Skeletal muscle satellite cell (primary cell): Measurements from ENCODE around the gene SCIMP.

Source experiments
- H3K27me3 ChIP-seq: 2 replicates; pipeline ENCODE4 v1.7.0; 2013; ENCODE audit warnings: low read length; ENCODE audit not compliant: control insufficient read depth, insufficient read depth
- H3K36me3 ChIP-seq: 2 replicates; pipeline ENCODE4 v1.7.0; 2013; ENCODE audit warnings: mild to moderate bottlenecking, control low read depth, low read length; ENCODE audit not compliant: insufficient read depth
- H3K4me1 ChIP-seq: 2 replicates; pipeline ENCODE4 v1.7.0; 2013; ENCODE audit warnings: low read length; ENCODE audit not compliant: control insufficient read depth, insufficient read depth
- H3K4me2 ChIP-seq: 2 replicates; pipeline ENCODE4 v1.7.0; 2013; ENCODE audit warnings: mild to moderate bottlenecking, low read length
- H3K4me3 ChIP-seq: 2 replicates; pipeline ENCODE4 v1.7.0; 2013; ENCODE audit warnings: low read length
- H3K9ac ChIP-seq: 2 replicates; pipeline ENCODE4 v1.7.0; 2013; ENCODE audit warnings: mild to moderate bottlenecking, low read depth, low read length, moderate library complexity
- H3K9me3 ChIP-seq: replicated peaks from 2 replicates; pipeline ENCODE4 v1.7.0; 2013; ENCODE audit warnings: mild to moderate bottlenecking, control low read depth, low read length

SCIMP gene

DNA sequence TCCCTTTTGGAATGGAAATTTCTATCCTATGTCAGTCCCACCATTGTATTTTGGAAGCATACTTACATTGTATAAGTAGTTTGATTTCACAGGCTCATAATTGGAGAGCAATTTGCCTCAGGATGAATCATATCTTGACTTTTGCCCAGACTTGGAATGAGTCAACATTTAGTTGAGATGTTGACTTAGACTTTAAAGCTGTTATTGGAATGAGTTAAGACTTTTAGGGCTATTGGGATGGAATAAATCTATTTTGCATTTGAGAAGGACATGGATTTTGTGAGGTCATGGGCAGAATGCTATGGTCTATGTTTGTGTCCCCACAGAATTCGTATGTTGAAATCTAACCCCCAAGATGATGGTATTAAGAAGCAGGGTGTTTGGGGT lies 30.8 kb downstream of the SCIMP start:
- Histone ChIP-seq H3K9me3 (no peaks in the 10 kb centered on the region), H3K36me3 (no peaks in the 10 kb centered on the region), H3K27me3 (no peaks in the 10 kb centered on the region)

DNA sequence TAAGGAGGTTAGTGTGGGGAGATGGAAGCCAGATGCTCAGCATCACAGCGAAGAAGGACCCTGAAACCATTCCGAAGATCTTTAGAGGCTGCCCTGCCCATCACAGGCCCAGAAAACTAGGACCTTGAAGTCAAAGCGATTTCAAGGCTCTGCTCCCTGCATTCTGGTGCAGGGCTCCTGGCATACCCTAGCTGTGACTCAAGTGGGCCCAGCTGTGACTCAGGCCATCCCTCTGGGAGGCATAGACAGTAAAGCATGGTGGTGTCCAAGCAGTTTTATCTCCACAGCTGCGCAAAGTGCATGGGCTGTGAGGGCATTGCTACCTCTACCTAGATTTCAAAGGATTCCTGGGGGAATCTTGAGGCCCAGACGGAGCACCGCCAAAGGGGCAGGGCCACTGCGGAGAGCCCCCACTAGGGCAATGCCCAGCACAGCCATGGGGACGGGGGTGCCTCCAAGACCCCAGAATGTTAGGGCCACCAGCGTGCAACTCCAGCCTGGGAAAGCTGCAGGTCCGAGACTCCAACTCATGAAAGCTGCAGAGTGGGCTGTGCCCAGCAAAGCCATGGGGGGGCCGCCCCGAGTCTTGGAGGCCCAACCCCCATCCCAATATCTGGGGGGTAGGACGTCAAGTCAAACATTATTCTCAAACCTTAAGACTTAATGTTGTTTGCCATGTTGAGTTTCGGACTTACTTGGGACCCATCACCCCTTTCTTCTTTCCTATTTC lies 31.3 kb downstream of the SCIMP start:
- Histone ChIP-seq H3K4me3 (no peak overlapping the region), H3K27me3 (no peaks in the 10 kb centered on the region)

More for the DNA sequence above, 30.8 kb downstream of the SCIMP start:
- Histone ChIP-seq H3K9ac (no peak overlapping the region), H3K4me1 (peaks cover 9% of the 10 kb centered on the region), H3K4me2 (no peak overlapping the region), H3K4me3 (no peak overlapping the region)

DNA sequence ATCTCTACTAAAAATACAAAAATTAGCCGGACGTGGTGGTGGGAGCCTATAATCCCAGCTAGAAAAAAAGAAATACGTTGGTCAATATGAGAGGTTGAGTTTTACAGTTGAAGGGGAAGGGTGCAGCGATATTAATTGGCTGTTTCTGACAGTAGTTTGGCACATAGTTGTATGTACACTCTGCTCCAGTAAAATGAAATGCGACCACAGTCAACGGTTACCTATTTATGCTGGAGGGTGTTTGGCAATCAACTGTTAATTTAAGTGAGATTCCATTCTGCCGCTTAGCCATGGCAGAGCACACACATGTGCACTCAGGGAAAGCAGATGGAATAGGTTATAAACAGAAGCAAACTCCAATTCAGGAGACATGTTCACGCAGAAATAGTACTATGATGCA lies 33.6 kb downstream of the SCIMP start:
- Histone ChIP-seq H3K4me3 (no peak overlapping the region), H3K4me2 (no peak overlapping the region), H3K9ac (no peak overlapping the region), H3K36me3 (no peaks in the 10 kb centered on the region), H3K27me3 (no peaks in the 10 kb centered on the region), H3K9me3 (no peaks in the 10 kb centered on the region), H3K4me1 (peaks cover 9% of the 10 kb centered on the region)

More for the DNA sequence above, 31.3 kb downstream of the SCIMP start:
- H3K9me3 ChIP-seq, result no peaks in the 10 kb centered on the region
- H3K36me3 ChIP-seq, result no peaks in the 10 kb centered on the region
- no peak overlapping the region for H3K4me2 ChIP-seq
- no peak overlapping the region for H3K9ac ChIP-seq
- peaks cover 9% of the 10 kb centered on the region for H3K4me1 ChIP-seq

DNA sequence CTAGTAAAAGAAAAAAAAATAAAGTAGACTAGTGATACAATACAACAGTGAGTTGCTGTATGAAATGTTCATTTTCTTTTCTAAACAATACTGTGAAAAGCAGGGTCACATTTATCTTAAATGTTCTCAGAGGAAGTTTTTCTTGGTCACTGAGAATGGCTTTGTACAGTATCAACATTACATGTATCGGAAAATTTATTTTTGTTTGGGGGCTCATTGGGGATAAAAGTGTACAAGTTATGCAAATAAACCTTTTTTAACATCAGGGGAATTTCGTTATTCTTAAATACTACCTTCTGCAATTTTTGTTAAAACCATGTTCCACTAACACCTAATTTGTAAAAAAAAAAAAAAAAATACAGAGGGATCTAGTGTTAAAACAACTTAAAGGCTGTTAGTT lies 34.3 kb downstream of the SCIMP start:
- no peaks in the 10 kb centered on the region for H3K27me3 ChIP-seq
- H3K36me3 ChIP-seq, result no peaks in the 10 kb centered on the region
- no peak overlapping the region for H3K4me3 ChIP-seq
- no peak overlapping the region for H3K4me2 ChIP-seq
- peaks cover 9% of the 10 kb centered on the region for H3K4me1 ChIP-seq
- H3K9me3 ChIP-seq, result no peaks in the 10 kb centered on the region
- no peak overlapping the region for H3K9ac ChIP-seq

DNA sequence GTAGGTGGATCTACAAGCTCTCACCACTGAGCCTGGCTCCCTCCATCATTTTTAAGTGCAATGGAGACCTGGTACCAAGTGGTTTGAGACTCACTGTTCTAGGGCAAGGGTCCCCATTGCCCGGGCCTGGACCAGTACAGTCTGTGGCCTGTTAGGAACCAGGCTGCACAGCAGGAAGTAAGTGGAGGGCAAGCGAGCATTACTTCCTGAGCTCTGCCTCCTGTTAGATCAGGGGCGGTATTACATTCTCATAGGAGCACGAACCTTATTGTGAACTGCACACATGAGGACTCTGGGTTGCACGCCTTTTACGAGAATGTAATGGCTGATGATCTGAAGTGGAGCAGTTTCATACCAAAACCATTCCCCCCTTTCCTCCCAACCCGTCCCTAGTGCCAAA lies 36.2 kb downstream of the SCIMP start:
- Histone ChIP-seq H3K36me3 (no peaks in the 10 kb centered on the region), H3K27me3 (no peaks in the 10 kb centered on the region), H3K9me3 (no peaks in the 10 kb centered on the region), H3K4me3 (no peak overlapping the region), H3K4me2 (no peak overlapping the region), H3K9ac (no peak overlapping the region), H3K4me1 (peaks cover 6% of the 10 kb centered on the region)

DNA sequence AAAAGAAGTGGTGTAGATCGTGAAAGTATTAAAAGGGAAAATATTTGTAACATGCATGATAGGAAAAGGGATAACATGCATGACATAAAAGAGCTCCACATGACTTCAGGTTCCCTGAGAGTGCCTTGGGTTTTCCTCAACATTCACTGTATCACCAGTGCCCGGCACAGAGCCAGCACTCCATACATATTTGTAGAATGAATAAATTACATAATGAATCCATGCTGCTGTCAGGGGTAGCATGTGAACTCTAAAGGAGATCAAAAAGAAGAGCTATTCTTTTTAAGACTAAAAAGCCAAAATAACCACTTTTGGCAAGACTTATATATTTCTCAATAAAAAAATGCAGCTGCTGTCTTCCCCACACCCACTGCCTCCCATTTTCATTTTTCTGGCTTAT lies 40.3 kb downstream of the SCIMP start:
- Histone ChIP-seq H3K36me3 (peaks cover 6% of the 10 kb centered on the region), H3K9me3 (no peaks in the 10 kb centered on the region), H3K4me2 (no peak overlapping the region), H3K9ac (no peak overlapping the region), H3K4me1 (peaks cover 6% of the 10 kb centered on the region), H3K4me3 (no peak overlapping the region), H3K27me3 (no peaks in the 10 kb centered on the region)

DNA sequence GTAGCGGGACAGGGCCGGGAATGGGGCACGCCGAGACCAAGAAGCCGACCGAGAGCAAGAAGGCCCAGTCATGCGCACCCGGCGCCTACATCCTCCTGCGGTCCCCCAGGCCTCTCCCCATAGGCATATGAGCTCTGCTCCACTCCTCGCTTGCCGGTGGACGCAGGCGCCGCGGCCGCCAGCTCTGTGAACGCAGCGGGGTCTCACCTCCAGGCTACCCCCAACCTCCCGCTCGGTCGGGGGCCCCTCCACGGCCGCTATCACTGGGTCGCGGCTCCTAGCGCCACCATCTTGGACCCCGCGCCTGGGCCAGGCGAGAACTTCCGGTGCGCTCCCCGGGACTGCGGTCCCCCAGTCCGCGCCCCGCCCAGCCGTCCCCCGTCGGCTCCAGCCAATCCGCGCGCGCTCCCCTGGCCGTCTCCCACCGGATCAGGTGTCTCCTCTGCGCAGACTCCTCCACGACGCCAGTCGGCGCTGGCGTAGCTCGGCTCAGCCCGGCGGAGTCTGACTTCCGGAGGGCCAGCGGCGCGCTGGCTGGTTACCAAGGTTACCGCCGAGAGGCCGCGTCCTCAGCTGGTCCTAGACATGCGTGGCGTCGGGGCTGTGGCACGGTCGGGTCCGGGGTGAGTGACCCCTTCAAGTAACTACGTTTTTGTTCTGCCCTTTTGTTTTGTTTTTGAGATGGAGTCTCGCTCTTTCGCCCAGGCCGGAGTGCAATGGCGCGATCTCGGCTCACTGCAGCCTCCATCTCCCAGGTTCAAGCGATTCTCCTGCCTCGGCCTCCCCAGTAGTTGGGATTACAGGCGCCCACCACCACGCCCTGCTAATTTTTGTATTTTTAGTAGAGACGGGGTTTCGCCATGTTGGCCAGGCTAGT lies 42.9 kb downstream of the SCIMP start, which contains the start of gene ZNF594:
ZNF594 (minus strand) TSS at position 328 of the 877 bp plus-strand sequence. CDS start 7,612 bp downstream, outside the sequence.
- H3K4me2 ChIP-seq, result peak within 1 kb of the TSS; percentile 84
- H3K27me3 ChIP-seq, result no peaks in the 10 kb centered on the region
- H3K4me3 ChIP-seq, result peak within 1 kb of the TSS; percentile 89
- peaks cover 9% of the 10 kb centered on the region for H3K36me3 ChIP-seq
- peaks cover 6% of the 10 kb centered on the region for H3K4me1 ChIP-seq
- H3K9me3 ChIP-seq, result peaks cover 4% of the 10 kb centered on the region
- H3K9ac ChIP-seq, result peak within 1 kb of the TSS; percentile 90

DNA sequence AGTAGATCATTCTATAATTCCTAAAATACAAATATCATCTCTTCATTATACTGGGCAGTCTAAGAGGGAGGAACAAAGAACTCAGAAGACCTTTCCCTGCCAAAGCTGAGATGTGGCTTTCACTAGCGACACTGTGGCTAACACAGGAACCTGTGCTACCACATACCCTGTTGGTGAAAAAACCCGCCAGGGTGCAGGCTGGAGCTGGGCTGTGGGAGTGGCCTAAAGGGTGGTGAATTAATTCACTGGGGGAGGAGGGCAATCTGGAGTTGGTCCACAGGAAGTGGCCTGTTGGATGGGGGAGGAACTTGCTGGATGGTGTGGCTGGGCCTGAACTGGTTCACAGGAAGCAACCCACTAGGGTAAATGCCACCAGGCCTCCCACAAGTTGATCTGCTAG lies 50.4 kb downstream of the SCIMP start:
- Histone ChIP-seq H3K4me2 (no peak overlapping the region), H3K4me1 (no peaks in the 10 kb centered on the region), H3K27me3 (no peaks in the 10 kb centered on the region), H3K9ac (no peak overlapping the region), H3K36me3 (peaks cover 31% of the 10 kb centered on the region), H3K9me3 (peaks cover 67% of the 10 kb centered on the region), H3K4me3 (no peak overlapping the region)

DNA sequence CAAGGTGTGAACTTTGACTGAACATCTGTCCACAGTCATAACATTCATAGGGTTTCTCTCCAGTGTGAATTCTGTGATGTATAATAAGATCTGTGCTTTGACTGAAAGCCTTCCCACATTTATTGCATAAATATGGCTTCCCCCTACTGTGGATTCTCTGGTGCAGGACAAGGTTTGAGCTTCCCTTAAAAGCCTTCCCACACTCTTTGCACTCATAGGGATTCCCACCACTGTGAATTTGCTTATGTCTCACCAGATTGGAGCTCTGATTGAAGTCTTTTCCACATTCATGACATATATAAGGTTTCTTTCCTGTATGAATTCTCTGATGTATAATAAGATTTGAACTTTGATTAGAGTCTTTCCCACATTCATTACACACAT lies 51.3 kb downstream of the SCIMP start:
- H3K36me3 ChIP-seq, result peaks cover 29% of the 10 kb centered on the region
- H3K4me1 ChIP-seq, result no peaks in the 10 kb centered on the region
- H3K4me2 ChIP-seq, result no peak overlapping the region
- H3K9ac ChIP-seq, result no peak overlapping the region
- no peak overlapping the region for H3K4me3 ChIP-seq
- peaks cover 72% of the 10 kb centered on the region for H3K9me3 ChIP-seq
- H3K27me3 ChIP-seq, result no peaks in the 10 kb centered on the region

DNA sequence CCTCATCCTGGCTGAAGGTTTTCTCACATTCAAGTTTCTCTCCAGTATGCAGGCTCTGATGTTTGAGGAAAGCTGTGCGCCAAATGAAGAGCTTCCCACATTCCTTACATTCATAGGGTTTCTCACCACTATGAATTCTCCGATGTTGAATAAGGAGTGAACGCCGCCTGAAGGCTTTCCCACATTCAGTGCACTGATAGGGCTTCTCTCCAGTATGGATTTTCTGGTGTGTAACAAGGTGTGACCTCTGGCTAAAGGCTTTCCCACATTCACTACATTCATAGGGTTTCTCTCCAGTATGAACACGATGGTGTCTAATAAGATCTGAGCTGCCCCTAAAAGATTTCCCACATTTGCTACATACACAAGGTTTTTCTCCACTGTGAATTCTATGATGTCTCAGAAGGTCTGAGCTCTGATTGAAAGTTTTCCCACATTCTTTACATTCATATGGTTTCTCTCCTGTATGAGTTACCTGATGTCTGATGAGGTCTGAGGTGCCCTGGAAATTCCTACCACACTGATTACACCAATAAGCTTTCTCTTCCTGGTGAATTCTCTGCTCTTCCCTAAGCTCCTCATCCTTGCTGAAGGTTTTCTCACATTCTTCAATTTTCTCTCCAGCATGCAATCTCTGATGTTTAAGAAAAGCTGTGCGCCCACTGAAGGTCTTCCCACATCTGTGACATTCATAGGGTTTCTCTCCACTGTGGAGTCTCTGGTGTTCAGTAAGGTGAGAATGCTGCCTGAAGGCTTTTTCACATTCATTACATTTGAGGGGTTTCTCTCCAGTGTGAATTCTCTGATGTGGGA lies 51.9 kb downstream of the SCIMP start:
- Histone ChIP-seq H3K9me3 (peaks cover 77% of the 10 kb centered on the region), H3K4me2 (no peak overlapping the region), H3K4me3 (no peak overlapping the region), H3K9ac (no peak overlapping the region), H3K27me3 (no peaks in the 10 kb centered on the region), H3K36me3 (peaks cover 29% of the 10 kb centered on the region), H3K4me1 (no peaks in the 10 kb centered on the region)
